ENCODE measurements around the gene ACTL9.
A peak's percentile ranks its signal among the peaks of the same experiment; 100 is the strongest.

The ACTL9 gene

GRCh38 chr19:8684001-8684902 lies 14.3 kb downstream of the ACTL9 start:
- DNase-seq = no peak

- DNase-seq = no peak
Measured at GRCh38 chr19:8682931-8683330, 15.7 kb downstream of the ACTL9 start.

- no peak for DNase-seq
Measured at GRCh38 chr19:8682472-8682871, 16.1 kb downstream of the ACTL9 start.

- no peak for DNase-seq
Measured at GRCh38 chr19:8681345-8682029, 17.1 kb downstream of the ACTL9 start.

- DNase-seq = no peak
Measured at GRCh38 chr19:8680676-8681344, 17.8 kb downstream of the ACTL9 start.

GRCh38 chr19:8678244-8678807 lies 20.3 kb downstream of the ACTL9 start:
- no peak for DNase-seq

- DNase-seq = no peak
Measured at GRCh38 chr19:8675066-8675465, 23.5 kb downstream of the ACTL9 start.

GRCh38 chr19:8673276-8673891 lies 25.2 kb downstream of the ACTL9 start:
- DNase-seq = no peak

- DNase-seq = peak; percentile 33
Measured at GRCh38 chr19:8666814-8667405, 31.7 kb downstream of the ACTL9 start.

GRCh38 chr19:8665468-8666213 lies 33.0 kb downstream of the ACTL9 start:
- DNase-seq = no peak

- no peak for DNase-seq
Measured at GRCh38 chr19:8664671-8665057, 33.9 kb downstream of the ACTL9 start.

- peak; percentile 68 for DNase-seq
Measured at GRCh38 chr19:8663920-8664670, 34.5 kb downstream of the ACTL9 start.

- no peak for DNase-seq
Measured at GRCh38 chr19:8662263-8662662, 36.3 kb downstream of the ACTL9 start.

- no peak for DNase-seq
Measured at GRCh38 chr19:8659905-8660304, 38.7 kb downstream of the ACTL9 start.

- no peak for DNase-seq
Measured at GRCh38 chr19:8657869-8658268, 40.7 kb downstream of the ACTL9 start.

GRCh38 chr19:8655340-8655709 lies 43.3 kb downstream of the ACTL9 start:
- no peak for DNase-seq

- DNase-seq = peak; percentile 80
Measured at GRCh38 chr19:8654591-8655339, 43.8 kb downstream of the ACTL9 start.

GRCh38 chr19:8648240-8648639 lies 50.4 kb downstream of the ACTL9 start:
- peak; percentile 51 for DNase-seq

Data from hematopoietic multipotent progenitor cell treated with erythropoietin and hydrocortisone succinate and interleukin-3 and kit ligand, for 4 days (in vitro differentiated cells).